Nasal cavity respiratory epithelium epithelial cell of viscerocranial mucosa (primary cell): ENCODE results near the gene FCHSD1. TPM values are rescaled to one million over a fixed set of nuclear protein-coding genes. Genes with fewer than 3 reads are reported as not detected.

ENCODE experiments used
- total RNA-seq: library from RNA; depleted of rRNA; stranded (reverse); fragments of >200 nt; gene quantifications from 2 replicates; pipeline ENCODE4 v1.2.3, GENCODE V29; 2014

FCHSD1 gene
- total RNA-seq, result 11.3 and 14.8 TPM in 2 replicates

GRCh38 chr5:141650851-141651727, at the start of gene FCHSD1:
Gene FCHSD1 (minus strand): TSS chr5:141651418. CDS start chr5:141651368, 50 bp downstream.

GRCh38 chr5:141681695-141682641, 30.8 kb upstream of the FCHSD1 start, which contains the start of gene ARAP3:
Gene ARAP3 (minus strand): TSS chr5:141682230. CDS start chr5:141680486, 1,744 bp downstream.

GRCh38 chr5:141636413-141637122, 14.7 kb downstream of the FCHSD1 start, which contains the start of the genes HDAC3 and RELL2:
Gene HDAC3 (minus strand): TSS chr5:141636849. CDS start chr5:141636790, 59 bp downstream.
Gene RELL2 (plus strand): TSS chr5:141636997. CDS start chr5:141638226, 1,229 bp downstream.

GRCh38 chr5:141618804-141619554, 32.2 kb downstream of the FCHSD1 start, which contains the start of gene DIAPH1:
Gene DIAPH1 (minus strand): TSS chr5:141619000. CDS start chr5:141618914, 86 bp downstream.

Other genes starting within 250 kb of the FCHSD1 start
- 0.34 and 3.8 TPM in 2 replicates for gene PCDHGA9, start 248.6 kb downstream of the FCHSD1 start, total RNA-seq
- 0.68 and 4.0 TPM in 2 replicates for gene PCDHGB6, start 243.4 kb downstream of the FCHSD1 start, total RNA-seq
- 1.7 and 7.5 TPM in 2 replicates for gene PCDHGA10, start 238.4 kb downstream of the FCHSD1 start, total RNA-seq
- 1.4 and 9.3 TPM in 2 replicates for gene PCDHGB7, start 233.7 kb downstream of the FCHSD1 start, total RNA-seq
- 2.1 and 5.3 TPM in 2 replicates for gene PCDHGA11, start 230.4 kb downstream of the FCHSD1 start, total RNA-seq
- 0.68 and 2.2 TPM in 2 replicates for gene PCDHGA12, start 220.9 kb downstream of the FCHSD1 start, total RNA-seq
- 17.1 and 38.5 TPM in 2 replicates for gene PCDHGC3, start 175.5 kb downstream of the FCHSD1 start, total RNA-seq
- gene PCDHGC4, start 166.4 kb downstream of the FCHSD1 start, total RNA-seq, result 0.34 and 1.2 TPM in 2 replicates
- gene PCDHGC5, start 162.3 kb downstream of the FCHSD1 start, total RNA-seq, result 0.34 and 1.1 TPM in 2 replicates
- 58.1 and 114 TPM in 2 replicates for gene DIAPH1, start 32.4 kb downstream of the FCHSD1 start, total RNA-seq
- 48.0 and 64.6 TPM in 2 replicates for gene HDAC3, start 14.6 kb downstream of the FCHSD1 start, total RNA-seq
- gene RELL2, start 14.4 kb downstream of the FCHSD1 start, total RNA-seq, result 12.7 and 16.1 TPM in 2 replicates
- gene ARAP3, start 30.8 kb upstream of the FCHSD1 start, total RNA-seq, result 3.4 and 10.3 TPM in 2 replicates
- 43.1 and 121 TPM in 2 replicates for gene PCDH1, start 227.0 kb upstream of the FCHSD1 start, total RNA-seq